Neural progenitor cell (in vitro differentiated cells): Measurements from ENCODE around the gene MRAP. TPM values are rescaled to one million over a fixed set of nuclear protein-coding genes. Genes with fewer than 3 reads are reported as not detected.

Source experiments
- DNase-seq: peaks from one replicate; pipeline ENCODE4 v3.0.0-alpha.2; 2016; ENCODE audit warnings: low spot score
- H2AFZ ChIP-seq: fragments of 200-600 bp; sonication (generic); replicated peaks from 2 replicates; pipeline ENCODE4 v1.6.1; 2016; ENCODE audit warnings: antibody characterized with exemption
- H3F3A ChIP-seq: fragments of 200-600 bp; sonication (generic); 2 replicates; pipeline ENCODE4 v1.6.1; 2016; ENCODE audit warnings: antibody characterized with exemption, low read depth
- H3K27ac ChIP-seq: fragments of 200-600 bp; sonication (generic); 2 replicates; pipeline ENCODE4 v1.5.1; 2016; ENCODE audit warnings: mild to moderate bottlenecking
- H3K27me3 ChIP-seq: fragments of 200-600 bp; sonication (generic); 2 replicates; pipeline ENCODE4 v1.6.1; 2016; ENCODE audit warnings: mild to moderate bottlenecking, moderate library complexity
- H3K36me3 ChIP-seq: fragments of 200-600 bp; sonication (generic); 2 replicates; pipeline ENCODE4 v1.5.1; 2016
- H3K4me1 ChIP-seq: fragments of 200-600 bp; sonication (generic); 2 replicates; pipeline ENCODE4 v1.6.1; 2016; ENCODE audit warnings: mixed run types
- H3K4me2 ChIP-seq: fragments of 200-600 bp; sonication (generic); 2 replicates; pipeline ENCODE4 v1.6.1; 2016
- H3K4me3 ChIP-seq: fragments of 200-600 bp; sonication (generic); 2 replicates; pipeline ENCODE4 v1.5.1; 2016
- H3K79me2 ChIP-seq: fragments of 200-600 bp; sonication (generic); 2 replicates; pipeline ENCODE4 v1.6.1; 2016; ENCODE audit warnings: low read depth
- H3K9ac ChIP-seq: fragments of 200-600 bp; sonication (generic); 2 replicates; pipeline ENCODE4 v1.6.1; 2016
- H3K9me3 ChIP-seq: fragments of 200-600 bp; sonication (generic); 2 replicates; pipeline ENCODE4 v1.5.1; 2016; ENCODE audit warnings: low read depth
- H4K20me1 ChIP-seq: fragments of 200-600 bp; sonication (generic); 2 replicates; pipeline ENCODE4 v1.6.1; 2016; ENCODE audit warnings: low read depth
- H3K27ac Mint-ChIP-seq: 3 replicates; pipeline ENCODE4 v1.8.0; 2021; ENCODE audit warnings: mixed read lengths
- H3K27me3 Mint-ChIP-seq: 2 replicates; pipeline ENCODE4 v1.8.0; 2022; ENCODE audit warnings: low read depth, mild to moderate bottlenecking, inconsistent platforms, moderate library complexity, mixed read lengths; ENCODE audit not compliant: insufficient read depth
- H3K36me3 Mint-ChIP-seq: 3 replicates; pipeline ENCODE4 v1.8.0; 2021; ENCODE audit warnings: mixed read lengths
- H3K4me1 Mint-ChIP-seq: 3 replicates; pipeline ENCODE4 v1.8.0; 2021; ENCODE audit warnings: mixed read lengths
- H3K4me3 Mint-ChIP-seq: 3 replicates; pipeline ENCODE4 v1.8.0; 2021; ENCODE audit warnings: mild to moderate bottlenecking, moderate library complexity, mixed read lengths
- H3K9me3 Mint-ChIP-seq: 3 replicates; pipeline ENCODE4 v1.8.0; 2020; ENCODE audit warnings: mixed read lengths
- CTCF ChIP-seq: fragments of 200-600 bp; sonication (generic); IDR thresholded peaks from 2 replicates; pipeline ENCODE4 v1.5.1; 2017; ENCODE audit warnings: antibody characterized with exemption, mild to moderate bottlenecking
- EZH2 ChIP-seq: fragments of 200-600 bp; sonication (generic); IDR thresholded peaks from 2 replicates; pipeline ENCODE4 v1.6.1; 2017; ENCODE audit warnings: antibody characterized with exemption, mild to moderate bottlenecking, moderate library complexity
- EZH2phosphoT487 ChIP-seq: fragments of 200-600 bp; sonication (generic); IDR thresholded peaks from 2 replicates; pipeline ENCODE4 v1.6.1; 2017; ENCODE audit warnings: antibody characterized with exemption
- total RNA-seq: library from RNA; depleted of rRNA; stranded (reverse); fragments of >200 nt; gene quantifications from 2 replicates; pipeline ENCODE4 v1.2.3, GENCODE V29; 2015; ENCODE audit warnings: low replicate concordance

The MRAP gene
- total RNA-seq, 1 donor from 2014 or later: not detected

GRCh38 chr21:32350981-32351380, 52.3 kb downstream of the MRAP start:
- Mint-ChIP-seq H3K27ac (no peak overlapping the region), H3K4me3 (no peak overlapping the region), H3K27me3 (no peaks in the 10 kb centered on the region), H3K4me1 (no peaks in the 10 kb centered on the region), H3K36me3 (peaks cover 38% of the 10 kb centered on the region), H3K9me3 (no peaks in the 10 kb centered on the region)
- DNase-seq: no peak
- Histone ChIP-seq H4K20me1 (no peaks in the 10 kb centered on the region), H3K36me3 (no peaks in the 10 kb centered on the region), H3F3A (no peaks in the 10 kb centered on the region), H3K27me3 (no peaks in the 10 kb centered on the region), H3K79me2 (no peaks in the 10 kb centered on the region), H3K9me3 (no peaks in the 10 kb centered on the region), H3K27ac (no peak overlapping the region), H3K4me2 (no peak overlapping the region), H3K4me3 (no peak overlapping the region), H3K9ac (no peak overlapping the region), H2AFZ (no peak overlapping the region), H3K4me1 (no peaks in the 10 kb centered on the region)
- no peak for TF ChIP-seq EZH2phosphoT487
- TF ChIP-seq CTCF: no peak
- TF ChIP-seq EZH2: no peak

GRCh38 chr21:32351428-32351827, 52.8 kb downstream of the MRAP start:
- H3K27ac ChIP-seq: no peak overlapping the region
- H3K9me3 ChIP-seq: no peaks in the 10 kb centered on the region
- H3K27me3 ChIP-seq: no peaks in the 10 kb centered on the region
- H3K27me3 Mint-ChIP-seq: no peaks in the 10 kb centered on the region
- no peaks in the 10 kb centered on the region for H4K20me1 ChIP-seq
- H3K27ac Mint-ChIP-seq: no peak overlapping the region
- H3K4me1 ChIP-seq: no peaks in the 10 kb centered on the region
- no peak overlapping the region for H3K9ac ChIP-seq
- H3K4me1 Mint-ChIP-seq: no peaks in the 10 kb centered on the region
- H3F3A ChIP-seq: no peaks in the 10 kb centered on the region
- H3K79me2 ChIP-seq: no peaks in the 10 kb centered on the region
- TF ChIP-seq EZH2phosphoT487: no peak
- no peak for TF ChIP-seq EZH2
- no peak overlapping the region for H3K4me3 ChIP-seq
- H3K9me3 Mint-ChIP-seq: no peaks in the 10 kb centered on the region
- H3K4me3 Mint-ChIP-seq: no peak overlapping the region
- no peak overlapping the region for H3K4me2 ChIP-seq
- H3K36me3 ChIP-seq: no peaks in the 10 kb centered on the region
- H2AFZ ChIP-seq: no peak overlapping the region
- peaks cover 36% of the 10 kb centered on the region for H3K36me3 Mint-ChIP-seq
- no peak for DNase-seq

- Mint-ChIP-seq H3K36me3 (peaks cover 37% of the 10 kb centered on the region), H3K27ac (no peak overlapping the region), H3K4me3 (no peak overlapping the region), H3K27me3 (no peaks in the 10 kb centered on the region), H3K9me3 (no peaks in the 10 kb centered on the region), H3K4me1 (no peaks in the 10 kb centered on the region)
- Histone ChIP-seq H3K4me3 (no peak overlapping the region), H3K9me3 (no peaks in the 10 kb centered on the region), H3F3A (no peaks in the 10 kb centered on the region), H3K27me3 (no peaks in the 10 kb centered on the region), H3K27ac (no peak overlapping the region), H3K79me2 (no peaks in the 10 kb centered on the region), H4K20me1 (no peaks in the 10 kb centered on the region), H3K4me1 (no peaks in the 10 kb centered on the region), H2AFZ (no peak overlapping the region), H3K36me3 (no peaks in the 10 kb centered on the region), H3K4me2 (no peak overlapping the region), H3K9ac (no peak overlapping the region)
- DNase-seq: no peak
- TF ChIP-seq EZH2 (no peak), EZH2phosphoT487 (no peak), CTCF (no peak)
These were observed 53.9 kb downstream of the MRAP start for GRCh38 chr21:32352526-32352925.

- Mint-ChIP-seq H3K9me3 (no peaks in the 10 kb centered on the region), H3K4me1 (no peaks in the 10 kb centered on the region), H3K27me3 (no peaks in the 10 kb centered on the region), H3K36me3 (peaks cover 32% of the 10 kb centered on the region), H3K4me3 (no peak overlapping the region), H3K27ac (no peak overlapping the region)
- Histone ChIP-seq H3K4me1 (no peaks in the 10 kb centered on the region), H3F3A (no peaks in the 10 kb centered on the region), H3K79me2 (no peaks in the 10 kb centered on the region), H3K4me2 (no peak overlapping the region), H3K9me3 (no peaks in the 10 kb centered on the region), H3K4me3 (no peak overlapping the region), H3K27me3 (no peaks in the 10 kb centered on the region), H4K20me1 (no peaks in the 10 kb centered on the region), H3K9ac (no peak overlapping the region), H3K36me3 (no peaks in the 10 kb centered on the region), H2AFZ (no peak overlapping the region), H3K27ac (no peak overlapping the region)
- no peak for TF ChIP-seq CTCF
- TF ChIP-seq EZH2: no peak
- no peak for TF ChIP-seq EZH2phosphoT487
- DNase-seq: no peak
These were observed 54.5 kb downstream of the MRAP start for GRCh38 chr21:32353002-32353711.
